Measurements from ENCODE around the gene ADGRV1. TPM values are rescaled to one million over a fixed set of nuclear protein-coding genes. Genes with fewer than 3 reads are reported as not detected.
A peak's percentile ranks its signal among the peaks of the same experiment; 100 is the strongest.

The ADGRV1 gene
- polyA plus RNA-seq, 3 donors = 0.18 to 0.33 TPM; not detected in 1

DNA sequence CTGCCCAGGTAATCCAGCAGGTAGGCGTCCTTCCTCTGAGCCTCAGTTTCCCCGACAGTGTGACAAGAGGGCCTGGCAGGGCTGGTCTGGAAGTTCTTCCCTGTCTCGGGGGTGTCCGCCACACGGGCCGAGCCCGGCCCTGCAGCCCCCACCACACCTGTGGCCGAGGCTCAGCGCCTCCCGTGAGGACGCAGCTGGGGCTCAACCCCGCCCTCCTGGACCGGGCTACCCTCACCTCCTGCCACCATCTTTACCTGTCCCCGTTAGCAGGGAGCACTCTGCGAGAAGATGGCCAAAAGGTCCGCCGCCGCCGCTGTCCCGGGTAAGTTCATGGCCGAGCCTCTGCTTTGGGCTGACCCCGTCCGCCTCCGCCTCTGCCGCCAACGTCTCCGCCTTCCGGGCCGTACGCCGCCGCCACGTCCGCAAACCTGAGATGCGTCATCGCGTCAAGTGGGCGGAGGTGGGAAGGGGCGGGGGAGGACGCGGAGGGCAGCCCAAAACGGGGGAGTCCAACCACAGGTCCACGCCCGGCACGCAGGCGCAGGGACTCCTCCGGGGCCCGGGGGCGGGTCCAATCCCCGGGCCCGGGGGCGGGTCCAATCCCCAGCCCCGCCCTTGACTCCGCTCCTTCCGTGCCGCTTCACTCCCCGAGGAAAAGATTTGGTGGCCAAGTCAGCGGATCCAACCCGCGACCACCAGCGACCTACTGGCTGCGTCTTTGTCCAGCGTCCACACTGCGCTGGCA lies 29.2 kb upstream of the ADGRV1 start, which contains the start of gene LYSMD3:
LYSMD3 (minus strand) TSS at position 391 of the 745 bp plus-strand sequence. CDS start 4,295 bp downstream, outside the sequence.
- Mint-ChIP-seq H3K27ac (peak within 1 kb of the TSS; percentile 92 to 99 (median 98)), H3K4me3 (peak within 1 kb of the TSS; percentile 98 to 99), H3K9me3 (no peaks in the 10 kb centered on the region), H3K4me1 (peaks cover 26% of the 10 kb centered on the region), H3K27me3 (ENCODE audit: low read depth in 3 of 3) (peaks cover 0 to 3% (median 2%) of the 10 kb centered on the region in 3 donors), H3K36me3 (peaks cover 9 to 17% of the 10 kb centered on the region in 2 donors)
- H3K27ac ChIP-seq (ENCODE audit: low read depth in 1 of 2, low read length in 2 of 2) = peak within 1 kb of the TSS; percentile 80 to 96
- H3K79me2 ChIP-seq (ENCODE audit: insufficient read depth, low read length) = peaks cover 44% of the 10 kb centered on the region
- no peaks in the 10 kb centered on the region for H4K20me1 ChIP-seq (ENCODE audit: insufficient read depth, low read length)
- H2AFZ ChIP-seq (ENCODE audit: insufficient read depth, low read depth, low read length, poor library complexity, severe bottlenecking) = peak within 1 kb of the TSS; percentile 95
- WGBS (ENCODE audit: insufficient coverage) = under 1% methylated on average over 64 of the region's 64 CpGs
- H3K27me3 ChIP-seq (ENCODE audit: control insufficient read depth in 2 of 2, insufficient read depth in 2 of 2, low read length in 2 of 2) = no peaks in the 10 kb centered on the region
- DNase-seq = peak; percentile 95 to 98 (median 98)
- peak within 1 kb of the TSS; percentile 86 for H3K4me2 ChIP-seq (replicated peaks; ENCODE audit: extremely low read depth, low read length, poor library complexity, severe bottlenecking)
- TF ChIP-seq, protein P1, sequence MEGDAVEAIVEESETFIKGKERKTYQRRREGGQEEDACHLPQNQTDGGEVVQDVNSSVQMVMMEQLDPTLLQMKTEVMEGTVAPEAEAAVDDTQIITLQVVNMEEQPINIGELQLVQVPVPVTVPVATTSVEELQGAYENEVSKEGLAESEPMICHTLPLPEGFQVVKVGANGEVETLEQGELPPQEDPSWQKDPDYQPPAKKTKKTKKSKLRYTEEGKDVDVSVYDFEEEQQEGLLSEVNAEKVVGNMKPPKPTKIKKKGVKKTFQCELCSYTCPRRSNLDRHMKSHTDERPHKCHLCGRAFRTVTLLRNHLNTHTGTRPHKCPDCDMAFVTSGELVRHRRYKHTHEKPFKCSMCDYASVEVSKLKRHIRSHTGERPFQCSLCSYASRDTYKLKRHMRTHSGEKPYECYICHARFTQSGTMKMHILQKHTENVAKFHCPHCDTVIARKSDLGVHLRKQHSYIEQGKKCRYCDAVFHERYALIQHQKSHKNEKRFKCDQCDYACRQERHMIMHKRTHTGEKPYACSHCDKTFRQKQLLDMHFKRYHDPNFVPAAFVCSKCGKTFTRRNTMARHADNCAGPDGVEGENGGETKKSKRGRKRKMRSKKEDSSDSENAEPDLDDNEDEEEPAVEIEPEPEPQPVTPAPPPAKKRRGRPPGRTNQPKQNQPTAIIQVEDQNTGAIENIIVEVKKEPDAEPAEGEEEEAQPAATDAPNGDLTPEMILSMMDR (IDR thresholded peaks at IDR 0.05) = no peak
- peaks cover 5 to 12% of the 10 kb centered on the region in 2 donors for H3K36me3 ChIP-seq (replicated peaks in 1 of 2; ENCODE audit: control insufficient read depth in 1 of 2, insufficient read depth in 2 of 2, low read length in 2 of 2)
- H3K9ac ChIP-seq (ENCODE audit: insufficient read depth, low read length, poor library complexity, severe bottlenecking) = peak within 1 kb of the TSS; percentile 94
- H3K4me3 ChIP-seq (replicated peaks in 1 of 3; ENCODE audit: low read depth in 2 of 3, low read length in 3 of 3) = peak within 1 kb of the TSS; percentile 75 to 97 (median 89)
- H3K4me1 ChIP-seq (ENCODE audit: control insufficient read depth in 1 of 2, insufficient read depth in 2 of 2, low read length in 2 of 2) = peaks cover 15 to 34% of the 10 kb centered on the region in 2 donors
- intact Hi-C loops (cut with micrococcal nuclease) = loop anchor here (2.0 to 10.0 kb wide), 4 partner anchors 52 to 117 kb away; no protein-coding TSS in a partner anchor
- H3K9me3 ChIP-seq (replicated peaks in 1 of 2; ENCODE audit: control insufficient read depth in 1 of 2, insufficient read depth in 1 of 2, low read length in 2 of 2) = no peaks in the 10 kb centered on the region

DNA sequence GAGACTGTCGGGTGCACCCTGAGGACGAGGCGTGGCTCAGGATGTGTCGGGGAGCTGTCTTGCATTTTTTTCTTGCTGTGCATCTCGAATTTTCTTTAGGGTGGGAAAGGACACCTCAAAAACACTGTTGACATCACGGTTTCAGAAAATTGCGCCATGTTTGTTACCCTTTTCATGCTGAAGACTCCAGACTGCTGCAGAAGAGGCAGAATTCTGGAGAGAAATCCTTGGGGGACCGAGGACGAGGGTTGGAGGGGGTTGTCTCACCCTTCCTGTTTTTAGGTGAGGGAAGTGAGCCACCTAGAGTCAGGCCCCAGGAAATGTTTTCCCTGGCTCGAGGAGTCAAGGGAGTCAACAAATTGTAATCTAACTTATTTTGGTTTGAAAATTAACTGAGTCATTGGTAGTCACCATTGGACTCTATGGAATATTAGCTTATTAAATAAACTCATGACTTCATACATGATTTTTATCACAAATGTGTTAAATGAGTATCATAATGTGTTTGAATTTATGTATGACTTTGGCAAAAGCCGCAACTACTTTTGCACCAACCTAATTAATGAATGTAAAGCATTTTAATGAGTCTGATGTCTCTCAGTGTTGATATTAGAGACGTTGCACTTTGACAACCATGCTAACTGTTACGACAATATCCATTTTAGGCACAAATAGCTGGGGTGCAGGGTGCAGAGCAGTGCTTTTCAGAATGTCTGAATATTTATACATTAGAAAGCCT lies 28.5 kb upstream of the ADGRV1 start:
- Mint-ChIP-seq H3K4me3 (peak overlapping the region; percentile 98 to 99), H3K36me3 (peaks cover 4 to 10% of the 10 kb centered on the region in 2 donors), H3K27ac (peak overlapping the region; percentile 92 to 99 (median 98)), H3K4me1 (peaks cover 26% of the 10 kb centered on the region), H3K9me3 (no peaks in the 10 kb centered on the region), H3K27me3 (ENCODE audit: low read depth in 3 of 3) (peaks cover 0 to 3% (median 2%) of the 10 kb centered on the region in 3 donors)
- Histone ChIP-seq H3K27me3 (ENCODE audit: control insufficient read depth in 2 of 2, insufficient read depth in 2 of 2, low read length in 2 of 2) (no peaks in the 10 kb centered on the region), H3K36me3 (replicated peaks in 1 of 2; ENCODE audit: control insufficient read depth in 1 of 2, insufficient read depth in 2 of 2, low read length in 2 of 2) (peaks cover under 1 to 4% of the 10 kb centered on the region in 2 donors), H3K4me3 (replicated peaks in 1 of 3; ENCODE audit: low read depth in 2 of 3, low read length in 3 of 3) (peak overlapping the region; percentile 75 to 97 (median 89)), H3K79me2 (ENCODE audit: insufficient read depth, low read length) (peaks cover 40% of the 10 kb centered on the region), H4K20me1 (ENCODE audit: insufficient read depth, low read length) (no peaks in the 10 kb centered on the region), H3K9me3 (replicated peaks in 1 of 2; ENCODE audit: control insufficient read depth in 1 of 2, insufficient read depth in 1 of 2, low read length in 2 of 2) (no peaks in the 10 kb centered on the region), H3K27ac (ENCODE audit: low read depth in 1 of 2, low read length in 2 of 2) (peak overlapping the region; percentile 80 to 96), H3K4me1 (ENCODE audit: control insufficient read depth in 1 of 2, insufficient read depth in 2 of 2, low read length in 2 of 2) (peaks cover 15 to 34% of the 10 kb centered on the region in 2 donors), H2AFZ (ENCODE audit: insufficient read depth, low read depth, low read length, poor library complexity, severe bottlenecking) (peak overlapping the region; percentile 95), H3K9ac (ENCODE audit: insufficient read depth, low read length, poor library complexity, severe bottlenecking) (peak overlapping the region; percentile 94), H3K4me2 (replicated peaks; ENCODE audit: extremely low read depth, low read length, poor library complexity, severe bottlenecking) (peak overlapping the region; percentile 86)
- DNase-seq = peak in 2 of 3 donors; percentile 66 to 74
- TF ChIP-seq, protein P1 (IDR thresholded peaks at IDR 0.05) = peak; percentile 69
- 12% methylated on average over 10 of the region's 13 CpGs for WGBS (ENCODE audit: insufficient coverage)
- intact Hi-C loops (cut with micrococcal nuclease) = loop anchor here (2.0 to 10.0 kb wide), 4 partner anchors 53 to 118 kb away; no protein-coding TSS in a partner anchor

Data from CD14-positive monocyte (primary cell).